Retina (tissue), 1 donor: ENCODE results near the gene RFC4.

Source experiments
- DNase-seq: peaks from one replicate; pipeline ENCODE4 v3.0.0-alpha.2; 2016

RFC4 gene

DNA sequence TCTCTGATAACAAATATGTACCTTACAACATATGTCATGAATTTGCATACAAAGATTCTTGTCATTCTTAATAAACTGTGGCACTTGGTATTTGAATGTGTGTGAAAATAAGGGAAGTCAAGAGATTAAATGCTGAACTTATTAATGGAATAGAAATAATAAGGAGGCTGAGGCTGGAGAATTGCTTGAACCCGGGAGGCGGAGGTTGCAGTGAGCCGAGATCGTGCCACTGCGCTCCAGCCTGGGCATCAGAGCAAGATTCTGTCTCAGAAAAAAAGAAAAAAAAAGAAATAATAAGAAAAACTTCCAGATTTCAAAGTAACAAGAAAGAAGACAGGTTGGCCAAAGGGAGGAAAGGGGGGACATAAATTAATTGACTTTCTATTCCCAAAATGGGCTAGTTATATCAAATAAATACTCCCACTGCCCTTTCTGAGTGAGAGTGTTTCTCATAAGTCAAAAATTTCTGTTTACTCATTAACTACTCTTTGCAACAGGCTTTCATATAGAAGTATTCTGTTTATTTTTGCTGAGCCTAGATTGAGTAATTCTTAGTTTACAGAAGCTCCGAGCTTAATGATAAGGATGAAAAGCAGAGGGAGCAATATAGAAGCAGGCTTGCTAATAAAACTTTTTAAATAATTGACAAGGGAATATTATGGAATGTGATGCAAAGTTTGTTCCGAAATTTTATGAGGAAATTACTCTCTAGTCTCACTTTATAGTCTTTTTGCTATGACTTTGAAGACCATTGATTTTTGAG, 63.5 kb downstream of the RFC4 start:
- no peak for DNase-seq
